ENCODE measurements around the gene CES2. TPM values are rescaled to one million over a fixed set of nuclear protein-coding genes. Genes with fewer than 3 reads are reported as not detected.

The CES2 gene
- total and polyA plus RNA-seq, 3 experiments from 2014 or later: 23.5 to 26.6 (median 23.8) TPM

DNA sequence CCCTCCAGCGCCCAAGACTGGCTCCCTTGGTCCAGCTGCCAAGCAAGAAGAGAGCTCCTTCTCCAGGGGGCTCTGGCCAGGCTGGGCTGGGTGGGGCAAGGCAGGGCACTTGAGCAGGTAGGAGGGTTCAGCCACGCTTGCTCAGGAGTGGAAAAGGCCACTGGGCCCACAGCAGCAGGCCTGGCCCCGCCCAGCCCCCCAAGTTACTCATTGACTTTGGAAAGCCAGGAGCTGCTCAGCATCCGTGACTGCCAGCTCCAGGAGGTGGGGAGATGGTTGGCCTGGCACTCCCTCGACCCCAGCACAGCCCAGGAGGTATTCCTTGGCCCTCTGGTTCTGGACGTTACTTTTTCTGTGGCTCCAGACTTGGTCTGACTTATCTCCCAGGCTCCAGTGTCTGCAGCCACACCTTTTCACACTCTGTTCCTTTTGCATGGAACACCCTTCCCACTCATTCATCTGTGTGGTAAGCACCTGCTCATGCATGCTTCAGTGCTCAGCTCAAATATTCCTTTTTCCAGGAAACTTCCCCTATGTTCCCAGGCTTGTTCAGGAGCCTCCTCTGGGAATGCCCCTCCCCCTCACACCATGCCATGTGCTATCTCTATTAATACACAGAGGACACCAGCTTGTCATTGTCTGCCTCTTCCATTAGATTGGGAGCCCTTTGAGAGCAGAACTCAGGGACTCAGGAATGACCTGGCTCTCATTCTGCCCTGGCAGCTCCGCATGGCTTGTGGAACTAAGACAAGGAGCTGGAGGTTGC lies 16.3 kb upstream of the CES2 start, which contains the start of gene CDH16:
TSS of gene CDH16 (minus strand) at position 83 of the 766 bp plus-strand sequence. CDS start 820 bp downstream, outside the sequence.
- Histone ChIP-seq H3K9me3 (ENCODE audit: low read length) (no peaks in the 10 kb centered on the region), H3K4me3 (ENCODE audit: low read length) (no peak within 1 kb of the TSS), H3K36me3 (ENCODE audit: insufficient read depth, low read length) (no peaks in the 10 kb centered on the region), H3K4me1 (ENCODE audit: insufficient read depth, low read length) (no peaks in the 10 kb centered on the region), H3K27ac (ENCODE audit: low read depth, low read length) (no peak within 1 kb of the TSS), H3K27me3 (ENCODE audit: insufficient read depth, low read length, poor library complexity, severe bottlenecking) (peaks cover 5% of the 10 kb centered on the region)
- Mint-ChIP-seq H3K27ac (peak within 1 kb of the TSS in 1 of 8 donors; percentile 14), H3K36me3 (no peaks in the 10 kb centered on the region), H3K4me3 (no peak within 1 kb of the TSS), H3K27me3 (peaks cover 13 to 24% of the 10 kb centered on the region in 2 donors), H3K9me3 (no peaks in the 10 kb centered on the region), H3K4me1 (no peaks in the 10 kb centered on the region)
- ChIA-PET POLR2A (interaction anchor here (0.5 kb wide), 1 partner anchor 483 kb away, joined by 4 read pairs; no protein-coding TSS in a partner anchor), CTCF (no interaction called here)
- no peak for DNase-seq

DNA sequence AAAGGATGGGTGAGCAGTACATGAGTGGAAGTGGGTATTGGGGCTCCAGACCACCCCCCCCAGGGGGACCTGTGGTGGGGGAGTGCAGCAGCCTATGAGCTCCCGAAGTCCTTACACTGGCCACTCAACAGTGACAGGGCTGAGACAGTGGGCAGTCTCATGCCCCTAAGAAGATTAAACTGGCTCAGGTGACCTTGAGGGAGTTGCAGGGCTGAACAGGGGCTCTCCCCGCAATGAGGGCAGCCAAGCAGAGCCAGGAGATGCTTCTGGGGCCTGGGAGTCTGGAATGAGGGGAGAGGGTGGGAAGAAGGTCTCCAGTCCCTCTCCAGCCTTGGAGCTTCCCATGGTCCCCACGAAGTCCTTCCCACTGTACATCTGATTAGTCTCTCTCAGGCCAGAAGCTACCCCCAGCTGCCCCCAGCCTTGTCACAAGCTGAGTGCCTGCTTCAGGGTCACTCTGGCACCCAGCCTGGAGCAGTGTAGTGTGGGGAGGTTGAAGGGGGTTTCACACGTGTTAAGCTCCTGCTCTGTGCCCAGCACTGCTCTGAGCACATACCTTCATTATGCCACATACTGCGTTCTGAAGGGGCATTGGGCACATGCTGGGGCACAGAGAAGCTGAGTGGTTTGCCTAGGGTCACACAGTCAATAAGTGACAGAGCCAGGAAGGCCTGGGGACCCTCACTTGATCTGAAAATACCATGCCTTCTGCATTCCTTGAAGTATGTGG lies 15.6 kb upstream of the CES2 start:
- H3K9me3 Mint-ChIP-seq: no peaks in the 10 kb centered on the region
- DNase-seq: no peak
- peaks cover 19 to 29% of the 10 kb centered on the region in 2 donors for H3K27me3 Mint-ChIP-seq
- peaks cover 0 to 3% (median 0%) of the 10 kb centered on the region in 3 donors for H3K4me1 Mint-ChIP-seq
- H3K36me3 Mint-ChIP-seq: no peaks in the 10 kb centered on the region
- Histone ChIP-seq H3K27ac (ENCODE audit: low read depth, low read length) (no peak overlapping the region), H3K4me1 (ENCODE audit: insufficient read depth, low read length) (no peaks in the 10 kb centered on the region), H3K4me3 (ENCODE audit: low read length) (no peak overlapping the region), H3K9me3 (ENCODE audit: low read length) (no peaks in the 10 kb centered on the region), H3K36me3 (ENCODE audit: insufficient read depth, low read length) (no peaks in the 10 kb centered on the region), H3K27me3 (ENCODE audit: insufficient read depth, low read length, poor library complexity, severe bottlenecking) (peaks cover 9% of the 10 kb centered on the region)
- H3K27ac Mint-ChIP-seq: no peak overlapping the region
- ChIA-PET POLR2A (interaction anchor here (0.5 kb wide), 1 partner anchor 483 kb away, joined by 4 read pairs; no protein-coding TSS in a partner anchor), CTCF (interaction anchor here (0.9 kb wide), 1 partner anchor 52 kb away, joined by 3 read pairs; no protein-coding TSS in a partner anchor)
- H3K4me3 Mint-ChIP-seq: no peak overlapping the region

DNA sequence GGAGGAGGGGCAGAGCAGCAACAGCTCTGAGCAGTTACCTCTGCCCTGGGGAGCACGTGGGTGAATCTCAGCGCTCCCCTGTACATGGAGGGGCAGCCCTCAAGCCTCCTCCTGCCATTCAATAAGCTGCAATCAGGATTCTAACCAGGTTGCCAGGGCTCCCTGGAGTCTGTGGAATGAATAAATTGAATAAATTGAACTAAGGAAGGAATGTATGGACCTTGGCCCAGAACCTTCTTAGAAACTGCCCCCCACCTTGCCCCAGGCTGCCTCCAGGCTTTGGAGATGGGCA lies 15.1 kb upstream of the CES2 start:
- CTCF ChIA-PET: interaction anchor here (0.9 kb wide), 1 partner anchor 52 kb away, joined by 3 read pairs; no protein-coding TSS in a partner anchor
- Mint-ChIP-seq H3K9me3 (no peaks in the 10 kb centered on the region), H3K4me1 (peaks cover 0 to 5% (median 0%) of the 10 kb centered on the region in 3 donors)

DNA sequence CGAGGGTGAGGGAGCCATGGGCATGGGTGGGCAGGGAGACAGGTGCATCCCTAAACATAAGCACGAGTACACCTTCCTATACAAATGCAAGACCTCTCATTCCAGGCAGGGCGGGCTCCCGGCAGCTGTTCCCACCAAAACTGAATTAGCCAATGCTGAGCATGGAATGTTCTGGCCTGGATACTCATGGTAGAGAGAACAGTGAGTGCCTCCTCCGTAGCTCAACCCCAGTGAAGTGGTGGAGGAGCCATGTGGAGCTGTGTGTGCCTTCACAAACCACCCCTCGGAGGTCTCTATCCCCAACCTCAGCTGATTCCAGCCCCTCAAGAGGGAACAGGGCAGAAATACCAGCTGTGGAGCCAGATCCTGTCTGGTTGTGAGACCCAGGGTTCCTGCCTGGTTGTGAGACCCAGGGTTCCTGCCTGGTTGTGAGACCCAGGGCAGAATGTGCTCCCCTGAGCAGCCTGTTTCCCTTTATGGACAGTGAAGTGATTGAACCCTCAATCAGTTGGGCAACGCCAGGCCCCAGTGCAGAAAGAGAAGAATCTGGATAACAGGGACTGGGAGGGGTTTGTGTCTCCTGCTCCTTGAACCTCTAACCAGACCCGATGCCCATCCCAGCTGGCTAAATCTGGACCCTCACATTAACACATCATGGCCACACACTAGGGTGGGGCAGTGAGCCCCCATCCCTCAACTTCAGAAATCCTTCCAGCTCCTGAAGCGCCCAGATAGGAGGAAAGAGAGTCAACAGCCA lies 14.2 kb upstream of the CES2 start:
- no peaks in the 10 kb centered on the region for H3K4me1 ChIP-seq (ENCODE audit: insufficient read depth, low read length)
- Mint-ChIP-seq H3K4me3 (no peak overlapping the region), H3K9me3 (no peaks in the 10 kb centered on the region), H3K36me3 (no peaks in the 10 kb centered on the region), H3K4me1 (peaks cover 0 to 12% (median 2%) of the 10 kb centered on the region in 3 donors), H3K27me3 (peaks cover 25 to 40% of the 10 kb centered on the region in 2 donors), H3K27ac (no peak overlapping the region)
- no peak overlapping the region for H3K27ac ChIP-seq (ENCODE audit: low read depth, low read length)
- ChIA-PET CTCF (interaction anchor here (1.2 kb wide), 1 partner anchor 33 kb away, joined by 4 read pairs; no protein-coding TSS in a partner anchor), POLR2A (no interaction called here)
- H3K4me3 ChIP-seq (ENCODE audit: low read length): no peak overlapping the region
- DNase-seq: no peak
- H3K36me3 ChIP-seq (ENCODE audit: insufficient read depth, low read length): no peaks in the 10 kb centered on the region
- H3K9me3 ChIP-seq (ENCODE audit: low read length): no peaks in the 10 kb centered on the region
- H3K27me3 ChIP-seq (ENCODE audit: insufficient read depth, low read length, poor library complexity, severe bottlenecking): peaks cover 13% of the 10 kb centered on the region

More for the DNA sequence above, 15.1 kb upstream of the CES2 start:
- no peaks in the 10 kb centered on the region for H3K9me3 ChIP-seq (ENCODE audit: low read length)
- Mint-ChIP-seq H3K27me3 (peaks cover 19 to 32% of the 10 kb centered on the region in 2 donors), H3K36me3 (no peaks in the 10 kb centered on the region), H3K27ac (no peak overlapping the region), H3K4me3 (no peak overlapping the region)
- H3K4me3 ChIP-seq (ENCODE audit: low read length): no peak overlapping the region
- no peak for DNase-seq
- no peak overlapping the region for H3K27ac ChIP-seq (ENCODE audit: low read depth, low read length)
- POLR2A ChIA-PET: no interaction called here
- no peaks in the 10 kb centered on the region for H3K36me3 ChIP-seq (ENCODE audit: insufficient read depth, low read length)
- H3K27me3 ChIP-seq (ENCODE audit: insufficient read depth, low read length, poor library complexity, severe bottlenecking): peaks cover 9% of the 10 kb centered on the region
- no peaks in the 10 kb centered on the region for H3K4me1 ChIP-seq (ENCODE audit: insufficient read depth, low read length)

DNA sequence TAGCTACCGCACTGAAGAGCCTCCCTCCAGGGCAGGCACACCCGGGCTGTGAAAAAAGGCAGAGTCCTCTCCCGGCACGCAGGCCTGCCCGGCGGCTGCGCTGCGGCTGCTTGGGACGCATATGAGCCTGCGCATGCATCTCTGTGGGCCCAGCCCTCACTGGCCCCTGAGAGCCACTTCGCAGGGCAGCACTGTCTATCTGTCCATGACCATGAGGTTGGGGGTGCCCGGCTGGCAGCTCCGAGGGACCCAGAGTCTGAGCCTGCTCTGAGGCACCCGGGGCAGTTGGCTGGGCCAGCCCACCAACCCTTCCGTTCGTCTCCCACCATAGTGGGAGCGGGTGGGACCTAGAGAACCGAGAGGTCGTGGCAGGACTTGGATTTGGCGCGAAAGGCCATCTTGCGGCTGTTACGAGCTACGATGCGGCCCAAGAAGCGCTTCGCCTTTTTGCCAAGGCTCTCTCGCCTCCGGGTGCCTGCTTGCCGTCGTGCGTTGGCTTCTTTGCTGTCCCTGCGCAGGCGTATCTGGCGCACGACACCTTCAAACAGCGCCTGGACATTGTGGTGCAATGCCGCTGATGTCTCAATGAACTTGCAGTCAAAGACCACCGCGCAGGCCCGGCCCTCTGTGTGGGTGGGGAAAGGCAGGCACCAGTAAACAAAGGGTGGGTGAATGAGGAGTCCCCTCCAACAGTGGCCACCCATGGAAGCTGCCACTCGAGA lies 13.4 kb upstream of the CES2 start:
- H3K9me3 ChIP-seq (ENCODE audit: low read length): no peaks in the 10 kb centered on the region
- H3K4me3 ChIP-seq (ENCODE audit: low read length): no peak overlapping the region
- Mint-ChIP-seq H3K36me3 (no peaks in the 10 kb centered on the region), H3K27me3 (peaks cover 27 to 46% of the 10 kb centered on the region in 2 donors), H3K4me3 (no peak overlapping the region), H3K27ac (no peak overlapping the region), H3K9me3 (no peaks in the 10 kb centered on the region), H3K4me1 (peaks cover 0 to 12% (median 2%) of the 10 kb centered on the region in 3 donors)
- H3K27me3 ChIP-seq (ENCODE audit: insufficient read depth, low read length, poor library complexity, severe bottlenecking): peaks cover 13% of the 10 kb centered on the region
- no peaks in the 10 kb centered on the region for H3K4me1 ChIP-seq (ENCODE audit: insufficient read depth, low read length)
- POLR2A ChIA-PET: no interaction called here
- DNase-seq: no peak
- CTCF ChIA-PET: interaction anchor here (1.2 kb wide), 1 partner anchor 32 kb away, joined by 4 read pairs; no protein-coding TSS in a partner anchor
- no peaks in the 10 kb centered on the region for H3K36me3 ChIP-seq (ENCODE audit: insufficient read depth, low read length)
- H3K27ac ChIP-seq (ENCODE audit: low read depth, low read length): no peak overlapping the region

DNA sequence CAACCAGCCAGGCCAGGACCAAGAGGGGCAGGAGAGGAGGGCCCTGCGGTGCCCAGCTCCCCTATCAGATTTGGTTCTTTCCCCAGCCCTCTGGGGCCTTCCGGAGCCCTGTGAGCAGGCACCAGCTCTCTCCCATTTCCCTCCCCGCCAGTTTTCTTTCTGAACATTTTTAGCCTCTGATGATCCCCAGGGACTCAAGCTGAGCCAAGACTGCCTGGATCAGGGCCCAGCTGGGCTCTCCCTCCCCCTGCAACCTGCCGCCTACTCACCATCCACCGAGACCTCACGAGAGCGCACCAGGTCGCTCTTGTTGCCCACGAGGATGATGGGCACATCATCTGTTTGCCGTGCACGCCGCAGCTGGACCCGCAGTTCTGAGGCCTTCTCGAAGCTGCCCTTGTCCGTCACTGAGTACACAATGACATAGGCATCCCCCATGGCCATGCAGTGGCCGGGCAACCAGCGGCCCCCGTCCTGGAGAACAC lies 12.0 kb upstream of the CES2 start:
- ChIA-PET POLR2A (no interaction called here), CTCF (no interaction called here)
- Mint-ChIP-seq H3K4me1 (peaks cover 0 to 12% (median 2%) of the 10 kb centered on the region in 3 donors), H3K4me3 (peak overlapping the region in 1 of 7 donors; percentile 84), H3K27me3 (peaks cover 30 to 46% of the 10 kb centered on the region in 2 donors), H3K27ac (no peak overlapping the region), H3K36me3 (no peaks in the 10 kb centered on the region), H3K9me3 (no peaks in the 10 kb centered on the region)
- no peak overlapping the region for H3K27ac ChIP-seq (ENCODE audit: low read depth, low read length)
- DNase-seq: no peak
- peaks cover 13% of the 10 kb centered on the region for H3K27me3 ChIP-seq (ENCODE audit: insufficient read depth, low read length, poor library complexity, severe bottlenecking)
- H3K9me3 ChIP-seq (ENCODE audit: low read length): no peaks in the 10 kb centered on the region
- no peaks in the 10 kb centered on the region for H3K36me3 ChIP-seq (ENCODE audit: insufficient read depth, low read length)
- H3K4me1 ChIP-seq (ENCODE audit: insufficient read depth, low read length): no peaks in the 10 kb centered on the region
- H3K4me3 ChIP-seq (ENCODE audit: low read length): no peak overlapping the region

DNA sequence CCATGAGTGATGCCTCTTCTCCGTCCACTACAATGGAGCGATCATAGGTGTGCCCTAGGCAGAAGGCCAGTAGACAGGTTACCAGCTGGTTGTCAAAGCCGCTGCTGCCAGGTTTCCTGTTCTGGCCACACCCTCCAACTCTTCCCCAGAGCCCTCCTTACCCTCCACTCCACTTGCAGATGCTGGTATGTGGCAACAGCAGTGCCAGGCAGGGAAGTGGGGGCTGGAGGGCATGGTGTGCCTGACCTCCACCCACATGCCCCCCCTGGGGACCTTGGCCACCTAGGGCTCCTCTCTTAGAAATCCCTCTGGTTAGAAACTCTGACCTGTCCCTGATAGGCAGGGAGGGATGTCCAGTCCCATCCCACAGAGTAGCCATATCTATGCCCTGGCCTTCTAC lies 11.4 kb upstream of the CES2 start:
- no peaks in the 10 kb centered on the region for H3K36me3 Mint-ChIP-seq
- peaks cover 13% of the 10 kb centered on the region for H3K27me3 ChIP-seq (ENCODE audit: insufficient read depth, low read length, poor library complexity, severe bottlenecking)
- no peak for DNase-seq
- no peaks in the 10 kb centered on the region for H3K9me3 Mint-ChIP-seq
- no peak overlapping the region for H3K27ac Mint-ChIP-seq
- H3K4me3 ChIP-seq (ENCODE audit: low read length): no peak overlapping the region
- ChIA-PET CTCF (no interaction called here), POLR2A (no interaction called here)
- no peak overlapping the region for H3K4me3 Mint-ChIP-seq
- no peaks in the 10 kb centered on the region for H3K4me1 ChIP-seq (ENCODE audit: insufficient read depth, low read length)
- H3K27me3 Mint-ChIP-seq: peaks cover 30 to 46% of the 10 kb centered on the region in 2 donors
- no peaks in the 10 kb centered on the region for H3K9me3 ChIP-seq (ENCODE audit: low read length)
- peaks cover 0 to 12% (median 2%) of the 10 kb centered on the region in 3 donors for H3K4me1 Mint-ChIP-seq
- no peaks in the 10 kb centered on the region for H3K36me3 ChIP-seq (ENCODE audit: insufficient read depth, low read length)
- no peak overlapping the region for H3K27ac ChIP-seq (ENCODE audit: low read depth, low read length)

Data from CD8-positive, alpha-beta memory T cell (primary cell).